GM19043 (cell line): ENCODE measurements around the gene MSRB2.
A peak's percentile ranks its signal among the peaks of the same experiment; 100 is the strongest.

Source experiments
- ATAC-seq: cut with Tn5 transposase; IDR thresholded peaks from one replicate; pipeline ENCODE4 v1.9.1; 2021; ENCODE audit warnings: low read depth; ENCODE audit not compliant: unreplicated experiment

Gene MSRB2

GRCh38 chr10:23158370-23158769 is 63.0 kb downstream of the MSRB2 start:
- peak; percentile 54 for ATAC-seq

GRCh38 chr10:23171232-23171876 is 76.0 kb downstream of the MSRB2 start:
- ATAC-seq, result no peak
